GM21381 (cell line): Measurements from ENCODE around the gene PTPRN2.

Experiments used
- ATAC-seq: cut with Tn5 transposase; IDR thresholded peaks from one replicate; pipeline ENCODE4 v1.9.1; 2021; ENCODE audit warnings: mild to moderate bottlenecking, moderate library complexity; ENCODE audit not compliant: unreplicated experiment

The PTPRN2 gene

GRCh38 chr7:157811946-157812345, 775.7 kb downstream of the PTPRN2 start:
- ATAC-seq: no peak

GRCh38 chr7:157809863-157810851, 777.5 kb downstream of the PTPRN2 start:
- no peak for ATAC-seq

GRCh38 chr7:157809154-157809862, 778.3 kb downstream of the PTPRN2 start:
- ATAC-seq: no peak

DNA sequence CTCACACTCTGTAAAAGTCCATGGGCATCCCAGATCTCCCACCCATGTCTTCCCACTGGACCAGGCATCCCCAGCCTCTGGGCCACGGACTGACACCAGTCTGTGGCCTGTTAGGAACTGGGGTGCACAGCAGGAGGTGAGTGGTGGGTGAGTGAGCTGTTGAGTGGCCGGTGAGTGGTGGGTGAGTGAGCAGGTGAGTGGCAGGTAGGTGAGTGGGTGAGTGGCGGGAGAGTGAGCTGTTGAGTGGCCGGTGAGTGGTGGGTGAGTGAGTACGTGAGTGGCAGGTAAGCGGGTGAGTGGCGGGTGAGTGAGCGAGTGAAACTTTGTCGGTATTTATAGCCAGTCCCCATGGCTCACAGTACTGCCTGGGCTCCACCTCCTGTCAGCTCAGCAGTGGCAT, 779.6 kb downstream of the PTPRN2 start:
- no peak for ATAC-seq

- no peak for ATAC-seq
Measured at GRCh38 chr7:157807510-157807909, 780.1 kb downstream of the PTPRN2 start.

DNA sequence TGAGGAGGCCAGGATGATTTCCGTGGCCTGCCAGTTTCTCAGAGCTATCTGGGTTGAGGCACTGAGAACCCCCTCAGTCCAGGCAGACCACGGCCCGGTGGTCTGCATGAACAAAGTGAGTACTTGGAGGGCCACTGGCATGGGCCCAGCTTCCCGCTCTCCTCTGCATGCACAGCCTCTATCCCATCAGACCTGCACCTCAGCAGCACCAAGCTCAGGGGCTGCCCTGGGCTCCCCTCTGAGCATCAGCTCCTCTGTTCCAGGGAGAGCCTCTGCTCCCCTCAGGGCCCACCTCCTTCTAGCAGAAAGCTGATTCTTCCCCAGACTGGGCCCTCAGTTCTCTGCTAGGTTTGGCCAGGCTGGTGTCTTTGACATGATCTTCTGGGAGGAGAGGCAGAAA, 780.9 kb downstream of the PTPRN2 start:
- ATAC-seq: no peak

DNA sequence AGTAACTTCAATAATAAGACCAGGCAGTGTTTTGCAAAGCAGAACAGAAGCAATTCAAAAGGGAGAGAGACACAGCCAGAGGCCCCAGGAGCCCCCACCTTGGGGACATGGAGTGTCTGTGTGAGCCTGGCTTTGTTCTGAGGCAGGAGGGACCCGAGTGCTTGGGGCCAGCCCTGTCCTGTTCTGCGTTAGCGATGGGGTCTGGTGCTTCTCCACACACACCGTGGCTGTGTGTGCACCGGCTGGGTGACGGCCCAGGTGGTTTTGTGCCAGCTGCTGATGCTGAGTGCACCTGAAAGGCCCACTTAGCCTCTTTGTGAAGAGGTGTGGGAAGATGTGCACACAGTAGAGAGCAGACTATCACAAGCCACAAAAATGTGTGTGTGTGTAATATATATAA, 781.9 kb downstream of the PTPRN2 start:
- ATAC-seq: no peak

DNA sequence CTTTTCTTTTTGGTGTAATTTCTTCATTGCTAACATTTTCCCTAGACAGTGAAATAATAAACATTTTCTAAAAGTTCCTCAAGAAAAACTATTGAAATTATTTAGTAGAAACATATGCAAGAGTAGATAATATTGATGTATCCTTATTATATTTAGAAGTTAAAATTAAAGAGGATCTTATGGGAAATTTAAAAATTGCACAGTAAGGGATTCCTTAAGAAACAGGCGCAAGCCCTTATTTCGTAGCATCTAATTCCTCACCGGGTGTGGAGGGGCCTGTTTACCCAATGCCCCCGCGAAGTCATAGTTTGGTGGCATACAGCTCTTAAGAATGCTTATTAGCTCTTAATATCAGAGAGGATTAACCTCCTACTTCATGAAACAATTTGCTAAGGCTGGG, 783.7 kb downstream of the PTPRN2 start:
- ATAC-seq: no peak

- ATAC-seq: no peak
Measured at GRCh38 chr7:157801971-157802675, 785.5 kb downstream of the PTPRN2 start.

- no peak for ATAC-seq
Measured at GRCh38 chr7:157801113-157801512, 786.5 kb downstream of the PTPRN2 start.

- ATAC-seq: no peak
Measured at GRCh38 chr7:157800281-157800680, 787.3 kb downstream of the PTPRN2 start.

DNA sequence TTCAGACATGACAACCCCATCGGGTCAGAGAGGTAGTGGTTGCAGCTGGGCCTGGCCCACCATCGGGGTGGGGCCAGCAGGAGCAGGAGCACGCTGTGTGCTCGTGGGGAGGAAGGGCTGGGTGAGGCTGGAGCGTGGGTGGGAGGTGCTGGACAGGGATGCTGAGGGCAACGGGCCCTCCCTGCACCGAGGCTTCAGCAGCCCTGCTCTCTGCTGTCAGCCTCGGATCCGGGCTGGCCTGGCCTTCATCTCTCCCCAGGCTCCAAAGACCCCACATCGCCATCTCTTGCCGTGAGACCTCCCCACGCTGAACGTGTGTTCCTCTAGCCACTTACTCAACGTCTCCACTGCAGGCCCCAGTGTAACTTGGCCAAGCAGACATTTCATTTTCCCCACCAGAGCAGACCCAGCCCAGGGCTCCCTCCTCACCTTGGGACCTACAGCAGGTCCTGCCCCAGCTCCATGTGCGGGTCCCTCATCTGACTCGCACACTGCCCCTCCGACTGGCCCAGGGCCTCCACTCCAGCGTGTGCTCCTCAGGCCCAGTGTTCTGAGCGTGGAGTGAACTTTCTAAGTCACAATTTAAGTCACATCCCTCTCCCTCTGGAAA, 788.4 kb downstream of the PTPRN2 start:
- ATAC-seq: no peak

GRCh38 chr7:157797361-157797760, 790.3 kb downstream of the PTPRN2 start:
- no peak for ATAC-seq

- no peak for ATAC-seq
Measured at GRCh38 chr7:157796846-157797245, 790.8 kb downstream of the PTPRN2 start.

DNA sequence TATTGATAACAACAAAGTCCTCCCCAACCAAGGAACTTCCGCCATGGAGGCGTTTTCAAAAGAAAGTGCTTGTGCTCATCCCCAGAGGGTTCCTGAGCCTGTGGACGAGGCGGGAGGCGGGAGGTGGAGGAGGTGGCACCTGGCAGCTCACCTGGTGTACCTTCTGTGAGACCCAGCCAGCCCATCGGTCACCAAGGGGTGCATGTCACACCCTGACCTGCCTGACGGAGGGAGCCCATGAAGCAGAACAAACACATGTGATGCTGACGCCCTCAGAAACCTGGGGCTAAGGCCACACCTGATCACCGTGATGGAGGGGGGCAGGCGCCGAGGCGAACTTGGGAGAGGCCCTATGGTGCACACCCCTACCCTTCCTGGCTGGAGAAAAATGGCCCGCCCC, 792.0 kb downstream of the PTPRN2 start:
- no peak for ATAC-seq

GRCh38 chr7:157795199-157795598, 792.4 kb downstream of the PTPRN2 start:
- ATAC-seq: no peak

GRCh38 chr7:157794746-157795065, 792.9 kb downstream of the PTPRN2 start:
- no peak for ATAC-seq

DNA sequence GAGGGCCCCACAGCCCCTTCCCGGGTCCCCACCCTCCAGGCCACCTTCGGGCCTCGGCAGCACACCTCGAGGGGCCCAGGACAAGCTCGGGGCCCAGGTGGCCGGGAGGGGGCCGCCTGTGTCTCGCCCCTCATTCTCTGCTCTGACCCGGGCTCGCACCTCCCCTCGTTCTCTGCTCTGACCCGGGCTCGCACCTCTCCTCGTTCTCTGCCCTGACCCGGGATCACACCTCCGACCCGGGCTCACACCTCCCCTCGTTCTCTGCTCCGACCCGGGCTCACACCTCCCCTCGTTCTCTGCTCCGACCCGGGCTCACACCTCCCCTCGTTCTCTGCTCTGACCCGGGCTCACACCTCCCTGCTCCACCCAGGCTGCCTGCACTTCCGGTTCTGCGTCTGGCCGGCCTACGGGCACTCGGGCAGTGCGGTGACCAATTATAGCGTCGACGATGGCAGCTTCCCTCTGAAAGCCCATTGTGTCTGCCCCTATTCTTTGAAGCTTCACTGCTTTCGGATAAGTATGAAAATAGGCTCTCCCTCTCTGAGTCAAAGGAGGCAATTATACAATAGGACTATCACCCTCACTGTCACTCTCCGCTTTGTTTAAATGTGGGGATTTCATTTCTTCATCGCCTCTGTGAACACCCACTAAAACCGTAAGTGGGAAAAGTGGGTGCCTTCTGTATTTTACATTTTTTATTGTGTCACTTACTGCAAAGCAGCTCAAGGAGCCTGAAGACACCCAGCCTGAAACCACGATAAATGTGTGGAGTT, 793.5 kb downstream of the PTPRN2 start:
- ATAC-seq: no peak

GRCh38 chr7:157793087-157793353, 794.6 kb downstream of the PTPRN2 start:
- no peak for ATAC-seq

- no peak for ATAC-seq
Measured at GRCh38 chr7:157792241-157793086, 795.2 kb downstream of the PTPRN2 start.
